Right forelimb (tissue), 1 donor: Measurements from ENCODE around the gene XRCC6.
A peak's percentile ranks its signal among the peaks of the same experiment; 100 is the strongest.
"Not testable (repeated sequence)": the region's sequence is repeated elsewhere in the genome, so short reads cannot be mapped to it uniquely, and the experiment has no call there.

ENCODE experiments used
- DNase-seq: peaks from one replicate; pipeline ENCODE4 v3.0.0-alpha.2; 2018

Gene XRCC6

GRCh38 chr22:41621099-41621910 is at the start of gene XRCC6:
XRCC6 (plus strand) TSS chr22:41621295; CDS start chr22:41622005, 710 bp downstream.
- peak; percentile 100 for DNase-seq

DNA sequence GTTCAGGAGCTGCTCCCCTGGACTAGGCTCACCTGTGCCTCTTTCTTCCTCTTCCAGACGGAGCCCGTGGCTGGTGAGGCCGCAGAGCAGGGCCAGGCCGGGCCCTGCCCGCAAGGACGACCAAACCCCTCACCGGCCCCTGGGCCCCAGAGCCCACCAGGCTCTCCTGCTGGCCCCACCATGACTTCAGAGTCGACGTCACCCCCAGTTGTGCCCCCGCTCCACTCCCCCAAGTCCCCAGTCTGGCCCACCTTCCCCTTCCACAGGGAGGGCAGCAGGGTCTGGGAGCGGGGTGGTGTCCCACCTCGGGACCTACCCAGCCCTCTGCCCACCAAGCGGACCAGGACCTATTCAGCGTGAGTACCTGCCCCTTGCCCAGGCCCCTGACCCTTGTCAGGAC is 49.3 kb upstream of the XRCC6 start:
- no peak for DNase-seq

DNA sequence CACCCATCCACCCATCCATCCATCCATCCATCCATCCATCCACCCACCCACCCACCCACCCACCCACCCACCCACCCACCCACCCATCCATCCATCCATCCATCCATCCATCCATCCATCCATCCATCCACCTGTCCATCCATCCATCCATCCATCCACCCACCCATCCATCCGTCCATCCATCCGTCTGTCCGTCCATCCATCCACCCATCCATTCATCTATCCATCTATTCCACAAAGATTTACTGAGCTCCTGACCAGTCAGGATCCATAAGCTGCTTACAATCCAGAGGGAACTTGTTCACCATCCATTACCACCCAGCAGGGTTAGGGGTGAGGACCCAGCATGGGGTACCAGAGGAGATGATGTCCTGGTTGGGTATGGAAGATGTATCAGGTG is 48.8 kb upstream of the XRCC6 start:
- not testable (repeated sequence) for DNase-seq

DNA sequence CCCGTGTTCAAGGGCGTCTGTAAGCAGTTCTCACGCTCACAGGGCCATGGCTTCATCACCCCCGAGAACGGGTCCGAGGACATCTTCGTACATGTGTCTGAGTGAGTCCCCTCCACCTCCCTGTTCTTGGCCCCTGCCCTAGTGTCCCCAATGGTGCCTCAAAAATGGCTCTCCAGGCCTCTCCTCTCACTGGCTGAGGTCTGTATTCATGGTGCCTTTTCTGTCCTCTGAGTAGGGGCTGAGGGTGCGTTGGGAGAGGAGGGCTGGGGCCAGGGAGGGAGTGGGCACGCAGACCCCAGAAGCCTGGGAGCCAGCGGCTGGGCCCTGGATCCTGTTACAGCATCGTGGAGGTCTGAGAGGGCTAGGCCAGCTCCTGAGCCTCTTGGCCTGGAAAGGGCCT is 47.4 kb upstream of the XRCC6 start:
- DNase-seq, result no peak

GRCh38 chr22:41574847-41575381 is 46.2 kb upstream of the XRCC6 start:
- DNase-seq, result no peak

- no peak for DNase-seq
Measured at GRCh38 chr22:41575533-41575932, 45.6 kb upstream of the XRCC6 start.

DNA sequence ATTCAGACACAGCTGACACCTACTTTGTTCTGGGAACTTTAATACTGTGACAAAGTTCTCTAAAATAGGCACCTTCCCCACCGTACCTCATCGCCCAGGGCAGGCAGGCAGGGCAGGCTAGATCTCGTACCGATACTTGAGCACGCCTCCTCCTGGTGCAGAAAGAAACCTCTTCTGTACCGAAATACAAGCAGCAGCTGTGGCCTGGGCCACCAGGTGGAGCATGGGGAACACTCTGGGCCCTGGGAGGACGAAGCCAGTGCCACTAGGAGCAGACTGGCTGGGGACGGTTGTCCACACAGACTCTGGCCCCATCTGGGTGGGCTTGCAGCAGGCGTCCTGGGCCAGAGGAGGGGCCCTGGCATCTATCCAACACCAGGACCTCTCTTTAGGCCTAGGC is 44.2 kb upstream of the XRCC6 start:
- no peak for DNase-seq

GRCh38 chr22:41578114-41578513 is 43.0 kb upstream of the XRCC6 start:
- no peak for DNase-seq

DNA sequence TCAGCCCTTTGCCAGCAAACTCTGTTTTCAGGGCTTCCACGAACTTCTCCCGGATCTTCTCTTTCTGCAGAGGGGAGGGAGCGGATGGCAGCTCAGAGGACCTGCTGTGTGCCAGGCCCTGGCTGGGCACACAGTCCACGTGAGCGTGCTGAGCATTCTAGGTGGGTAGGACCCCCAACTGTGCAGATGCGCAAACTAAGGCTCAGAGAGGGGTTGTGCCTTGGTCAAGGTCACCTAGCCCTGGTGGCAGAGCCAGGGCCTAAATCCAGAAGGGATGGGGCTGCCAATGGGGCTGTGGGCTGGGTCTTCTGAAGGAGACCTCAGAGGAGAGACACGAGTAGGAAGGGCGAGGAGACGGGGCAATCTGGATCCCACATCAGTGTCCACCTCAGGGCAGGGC is 42.3 kb upstream of the XRCC6 start:
- DNase-seq, result no peak

DNA sequence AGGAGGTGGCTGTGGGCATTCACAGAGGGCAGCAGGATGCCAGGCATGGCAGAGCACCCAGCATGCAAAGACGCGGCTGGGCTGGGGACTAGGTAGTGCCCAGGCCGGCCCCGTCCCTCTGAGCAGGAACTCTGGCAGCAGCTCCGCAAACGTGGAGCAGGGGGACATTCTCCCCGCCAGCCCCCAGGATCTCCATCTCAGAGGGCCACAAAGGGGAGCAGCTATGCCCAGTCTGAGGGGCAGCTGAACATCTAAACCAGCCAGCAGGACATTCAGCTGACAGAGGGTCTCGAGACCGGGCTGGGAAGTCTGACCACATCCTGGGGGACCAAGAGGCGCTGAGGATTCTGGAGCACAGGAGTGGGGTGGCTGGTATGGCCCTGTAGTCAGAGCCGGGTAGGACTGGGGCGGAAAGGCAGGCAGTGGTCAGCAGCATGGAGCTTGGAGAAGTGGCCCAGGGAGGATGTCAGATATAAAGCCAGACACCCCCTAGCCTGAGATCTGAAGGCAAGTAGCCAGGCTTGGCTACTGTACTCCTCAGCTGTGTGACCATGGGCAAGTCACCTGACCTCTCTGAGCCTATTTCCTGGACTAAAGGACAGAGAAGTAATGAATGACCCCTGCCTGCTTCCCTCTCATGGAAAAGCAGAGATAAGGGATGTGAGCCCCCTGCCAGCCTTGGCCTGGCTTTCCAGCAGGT is 41.6 kb upstream of the XRCC6 start:
- DNase-seq, result no peak

DNA sequence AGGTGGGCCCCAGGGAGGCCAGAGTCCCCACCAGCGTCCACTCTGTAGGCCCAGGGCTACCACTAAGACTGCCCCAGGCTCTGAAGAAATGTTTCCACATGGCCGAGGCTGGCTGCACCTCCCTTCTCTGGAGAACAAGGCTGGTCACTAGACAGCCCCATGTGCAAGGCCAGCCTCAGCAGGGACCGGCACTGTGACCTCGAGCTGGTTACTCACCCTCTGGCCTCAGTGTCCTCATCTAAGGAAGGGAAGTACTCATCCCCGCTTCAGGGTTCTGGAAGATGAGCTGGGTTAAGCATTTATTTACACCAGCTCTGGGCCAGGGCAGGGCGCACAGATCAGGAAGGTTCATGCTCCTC is 41.1 kb upstream of the XRCC6 start:
- no peak for DNase-seq

GRCh38 chr22:41582694-41583093 is 38.4 kb upstream of the XRCC6 start:
- no peak for DNase-seq

DNA sequence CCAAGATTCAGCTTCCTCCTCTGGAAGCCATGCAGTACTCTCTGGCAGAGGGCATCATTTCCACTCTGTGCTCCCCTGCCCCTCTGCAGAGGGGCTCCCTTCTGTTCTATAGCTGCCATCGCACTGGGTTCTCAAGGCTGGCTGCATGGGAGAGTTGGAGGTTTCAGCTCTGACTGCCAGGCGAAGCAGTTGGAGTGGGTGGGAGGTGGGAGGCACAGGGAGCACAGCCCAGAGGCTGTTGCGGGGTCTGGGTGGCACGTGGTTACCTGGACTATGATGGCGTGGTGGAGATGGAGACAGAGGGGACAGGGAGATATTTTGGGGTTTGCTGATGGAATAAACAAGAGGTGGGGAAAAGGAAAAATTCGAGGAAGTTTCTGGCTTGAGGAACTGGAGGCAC is 36.2 kb upstream of the XRCC6 start:
- no peak for DNase-seq

GRCh38 chr22:41585898-41586297 is 35.2 kb upstream of the XRCC6 start:
- no peak for DNase-seq

DNA sequence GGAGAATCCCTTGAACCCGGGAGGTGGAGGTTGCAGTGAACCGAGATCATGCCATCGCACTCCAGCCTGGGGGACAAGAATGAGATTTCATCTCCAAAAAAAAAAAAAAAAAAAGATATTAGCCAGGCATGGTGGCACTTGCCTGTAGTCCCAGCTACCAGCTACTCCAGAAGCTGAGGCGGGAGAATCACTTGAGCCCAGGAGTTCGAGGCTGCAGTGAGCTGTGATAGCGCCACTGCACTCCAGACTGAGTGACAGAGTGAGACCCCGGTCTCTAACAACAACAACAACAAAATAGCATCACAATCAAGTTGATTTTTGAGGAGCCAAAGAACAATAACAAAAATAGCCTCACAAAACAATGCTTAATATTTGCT is 33.8 kb upstream of the XRCC6 start:
- DNase-seq, result no peak

DNA sequence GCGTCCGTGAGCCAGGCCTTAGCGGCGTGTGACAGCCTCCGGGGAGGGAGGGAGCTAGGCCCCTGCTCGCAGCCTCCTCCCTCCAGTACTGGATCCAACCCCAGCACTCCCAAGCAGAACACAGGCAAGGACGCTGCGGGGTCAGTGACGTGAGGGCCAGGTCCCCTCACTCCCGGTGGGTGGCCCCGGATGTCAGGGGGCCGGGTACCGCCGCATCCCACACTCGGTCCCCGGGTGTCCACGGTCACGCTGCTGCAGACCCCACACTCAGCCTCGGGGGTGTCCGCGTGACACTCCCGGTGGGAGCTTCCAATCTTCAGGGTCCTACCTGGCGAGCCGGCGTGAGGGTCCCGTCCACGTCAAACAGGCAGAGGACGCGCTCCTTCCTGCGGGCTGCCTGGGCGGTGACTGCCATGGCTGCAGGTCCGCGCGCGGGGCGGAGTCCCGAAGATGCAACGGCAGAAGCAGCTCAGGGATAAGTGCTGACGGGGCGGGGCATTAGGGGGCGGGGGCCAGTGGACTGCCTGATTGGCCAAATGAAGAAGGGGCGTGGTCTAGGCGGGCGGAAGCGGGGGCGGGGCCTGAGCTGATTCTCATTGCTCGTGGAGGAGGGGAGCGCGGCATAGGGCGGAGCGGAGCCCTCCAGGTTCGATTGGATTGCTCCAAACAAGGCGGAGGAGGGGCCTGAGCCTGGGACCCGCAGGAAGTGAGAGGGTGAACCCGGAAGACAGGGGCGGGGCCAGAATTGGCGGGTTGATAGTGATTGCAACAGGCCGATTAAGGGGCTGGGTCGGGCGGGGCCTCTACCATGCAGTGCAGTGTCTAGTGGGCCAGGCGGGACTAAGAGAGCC is 31.5 kb upstream of the XRCC6 start, which contains the start of gene PMM1:
Gene PMM1 (minus strand): TSS at position 450 of the 851 bp plus-strand sequence. CDS start 35 bp downstream, at position 415.
- DNase-seq, result peak; percentile 100

- DNase-seq, result not testable (repeated sequence)
Measured at GRCh38 chr22:41593336-41593960, 27.6 kb upstream of the XRCC6 start.

DNA sequence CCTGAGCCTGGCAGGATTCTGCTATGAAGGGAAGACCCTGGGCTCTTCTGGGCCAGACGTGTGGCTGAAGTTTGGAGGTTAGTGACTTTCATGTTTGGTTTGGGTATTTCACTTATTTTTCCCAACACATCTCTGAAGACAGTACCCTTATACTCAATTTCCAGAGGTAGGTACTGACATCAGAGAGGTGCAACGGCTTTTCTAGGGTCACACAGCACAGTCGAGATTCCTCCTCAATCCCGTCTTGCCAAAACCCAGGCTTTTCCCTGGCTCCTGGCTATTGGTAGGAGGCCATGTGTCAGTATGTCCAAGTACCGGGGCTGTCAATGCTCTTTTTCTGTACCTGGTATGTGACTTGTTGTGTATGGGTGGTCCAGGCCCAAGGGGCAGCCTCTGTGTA is 25.4 kb upstream of the XRCC6 start:
- DNase-seq, result no peak

- peak; percentile 65 for DNase-seq
Measured at GRCh38 chr22:41596776-41597634, 24.1 kb upstream of the XRCC6 start.

- no peak for DNase-seq
Measured at GRCh38 chr22:41597635-41597953, 23.5 kb upstream of the XRCC6 start.

DNA sequence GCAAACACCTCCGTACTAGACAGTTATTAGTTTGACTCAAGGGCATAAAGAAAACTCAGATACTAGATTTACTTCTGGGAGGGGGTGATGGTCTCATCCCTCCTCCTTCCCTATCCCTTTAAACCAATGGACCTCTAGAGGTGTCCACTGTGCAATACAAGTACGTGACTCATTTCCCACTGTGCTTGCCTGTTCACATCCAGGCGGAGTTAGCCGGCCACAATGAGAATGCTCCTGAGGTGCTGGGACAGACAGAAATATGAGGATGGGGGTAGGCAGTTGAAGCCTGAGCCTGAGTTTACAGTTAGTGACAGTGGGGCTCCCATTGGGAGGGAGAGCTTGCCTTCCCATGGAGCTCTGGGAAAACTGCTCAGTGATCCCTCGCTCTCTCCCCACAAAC is 23.0 kb upstream of the XRCC6 start:
- DNase-seq, result no peak
